Activated CD8-positive, alpha-beta memory T cell treated with anti-CD3 and anti-CD28 coated beads, Interleukin-2, amount 50 U/mL, for 1 hour (primary cell): ENCODE measurements around the gene ZSCAN20.

Source experiments
- DNase-seq: peaks from one replicate; pipeline ENCODE4 v3.0.0-alpha.2; 2020; ENCODE audit errors: extremely low read depth

ZSCAN20 gene

GRCh38 chr1:33443705-33444180 is 28.7 kb upstream of the ZSCAN20 start:
- DNase-seq: no peak

GRCh38 chr1:33445108-33445507 is 27.3 kb upstream of the ZSCAN20 start:
- no peak for DNase-seq

- DNase-seq: no peak
Observed at GRCh38 chr1:33446590-33446989, 25.9 kb upstream of the ZSCAN20 start.

GRCh38 chr1:33454646-33455282 is 17.7 kb upstream of the ZSCAN20 start:
- DNase-seq: no peak

DNA sequence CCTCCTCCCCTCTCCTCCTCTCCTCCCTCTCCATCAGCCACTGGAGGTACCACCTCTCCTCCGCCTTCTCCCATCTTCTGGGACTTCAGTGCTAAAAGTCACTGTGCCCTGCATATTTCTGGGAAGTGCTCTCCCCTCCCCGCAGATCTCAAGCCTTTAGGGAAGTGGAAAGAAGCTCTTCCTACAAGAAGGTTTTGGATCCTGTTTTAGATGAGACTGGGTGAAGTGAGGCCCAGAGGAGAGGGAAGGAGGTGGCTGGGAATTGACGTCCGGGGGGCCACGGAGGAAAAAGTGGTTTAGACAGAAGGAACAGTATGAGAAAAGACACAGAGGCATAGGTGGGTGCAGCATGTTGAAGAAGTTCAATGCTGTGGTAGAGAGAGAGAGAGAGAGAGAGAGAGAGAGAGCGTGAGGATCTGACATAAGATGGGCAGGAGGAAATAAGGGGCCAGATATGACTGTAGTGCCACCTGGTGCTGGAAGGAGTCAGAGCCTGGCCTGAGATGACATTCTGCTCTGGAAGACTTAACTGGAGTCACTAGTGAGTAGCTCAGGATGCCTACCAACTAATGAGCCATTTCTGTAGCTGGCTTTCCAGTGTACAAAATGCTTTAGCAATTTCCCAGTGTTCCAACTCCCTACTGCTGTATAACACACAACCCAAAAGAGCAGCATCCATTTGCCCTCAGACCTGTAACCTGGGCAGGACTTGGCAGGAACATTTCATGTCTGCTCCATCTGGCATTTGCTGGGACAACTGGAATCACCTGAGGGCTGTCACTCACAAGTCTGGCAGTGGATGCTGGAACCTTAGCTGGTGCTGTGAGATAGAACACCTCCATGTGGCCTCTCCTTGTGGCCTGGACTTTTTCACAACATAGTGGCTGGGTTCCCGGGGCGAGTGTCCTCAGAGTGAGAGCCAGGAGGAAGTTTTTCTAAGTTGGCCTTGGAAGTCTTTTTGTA is 16.6 kb upstream of the ZSCAN20 start:
- DNase-seq: no peak

- DNase-seq: no peak
Observed at GRCh38 chr1:33456502-33456886, 16.0 kb upstream of the ZSCAN20 start.

DNA sequence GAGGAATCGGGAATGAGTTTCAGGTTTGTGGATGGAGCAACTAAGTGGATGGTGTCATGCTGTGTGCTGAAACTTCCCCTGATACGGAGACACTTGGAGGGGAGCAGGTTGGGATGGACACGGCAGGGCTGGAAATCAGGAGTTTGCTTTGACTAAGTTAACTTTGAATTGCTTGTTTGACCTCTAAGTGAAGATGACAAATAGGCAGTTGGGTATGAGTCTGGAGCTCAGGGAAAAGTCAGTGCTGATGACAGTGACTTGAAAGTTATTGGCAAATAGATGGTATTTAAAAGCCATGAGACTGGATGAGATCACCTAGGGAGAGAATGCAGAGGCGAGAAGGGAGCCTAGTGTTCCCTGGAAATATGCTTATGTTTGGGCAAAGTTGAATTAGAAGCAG is 12.8 kb upstream of the ZSCAN20 start:
- DNase-seq: no peak

- no peak for DNase-seq
Observed at GRCh38 chr1:33460144-33460543, 12.3 kb upstream of the ZSCAN20 start.

DNA sequence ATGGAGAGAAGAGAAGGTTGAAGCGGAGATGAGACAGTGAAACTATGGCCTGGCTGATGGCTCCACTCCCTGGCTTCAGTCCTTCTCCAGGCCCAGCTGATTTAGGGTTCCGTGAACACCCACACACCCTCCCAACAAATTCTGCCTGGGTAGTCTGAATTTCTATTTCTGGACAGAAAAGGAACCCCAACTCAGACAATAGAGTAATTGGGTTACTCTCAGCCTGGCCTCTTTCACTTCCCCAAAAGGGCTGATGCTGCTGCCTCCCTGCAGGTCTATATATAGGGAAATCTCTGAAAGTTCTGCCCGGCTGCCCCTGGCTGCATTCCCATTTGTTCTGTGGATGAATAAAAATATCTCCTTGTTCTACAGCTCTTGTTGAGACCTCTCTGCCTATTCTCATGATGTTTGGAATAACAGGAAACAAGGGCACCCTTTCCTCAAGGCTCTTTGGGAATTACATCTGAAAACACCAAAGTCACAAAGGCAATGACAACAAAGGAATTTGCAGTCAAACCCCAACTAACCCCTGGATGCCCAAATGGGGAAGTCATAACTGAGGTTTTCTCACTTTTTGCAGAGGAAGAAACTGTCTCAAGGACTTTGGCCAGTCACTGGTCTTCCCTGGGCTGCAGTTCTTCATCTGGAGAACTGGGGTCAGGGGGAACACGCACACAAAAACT is 11.4 kb upstream of the ZSCAN20 start:
- DNase-seq: no peak

DNA sequence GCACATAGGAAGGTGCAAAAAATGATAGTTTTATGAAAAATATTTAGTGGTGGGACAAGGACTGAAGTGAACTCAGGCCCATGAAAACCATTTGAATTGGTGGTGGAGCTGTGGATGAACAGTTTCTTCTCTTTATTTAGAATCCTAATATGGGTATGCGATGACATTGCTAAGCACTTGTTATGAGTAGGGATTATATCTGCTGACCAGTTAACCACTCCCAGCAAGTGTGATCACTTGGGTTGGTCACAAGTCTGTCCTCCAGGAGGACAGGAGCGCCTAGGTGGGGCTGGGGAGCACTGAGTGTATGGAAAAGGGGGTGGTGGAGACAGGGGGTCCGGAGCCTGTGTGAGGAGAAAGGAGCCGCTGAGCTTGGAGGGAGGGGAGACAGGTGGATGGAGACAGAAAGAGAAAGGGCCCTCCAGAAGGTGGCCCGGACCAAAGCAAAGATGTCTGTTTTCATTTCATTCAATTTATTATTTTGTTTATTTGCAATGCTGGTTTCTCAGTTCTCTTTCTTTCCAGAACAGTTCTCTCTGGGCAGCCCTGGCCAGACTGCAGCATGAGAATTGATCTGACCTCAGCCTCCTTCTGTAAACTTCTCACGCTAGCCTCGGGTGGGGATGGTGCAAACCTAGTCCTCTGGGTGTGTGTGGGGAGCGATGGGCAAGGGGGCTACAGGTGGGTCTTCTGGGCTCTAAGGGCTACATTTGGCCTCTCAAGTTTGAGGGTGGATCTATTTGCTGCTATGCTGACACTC is 9.9 kb upstream of the ZSCAN20 start:
- DNase-seq: no peak

- DNase-seq: no peak
Observed at GRCh38 chr1:33464552-33464951, 7.9 kb upstream of the ZSCAN20 start.

DNA sequence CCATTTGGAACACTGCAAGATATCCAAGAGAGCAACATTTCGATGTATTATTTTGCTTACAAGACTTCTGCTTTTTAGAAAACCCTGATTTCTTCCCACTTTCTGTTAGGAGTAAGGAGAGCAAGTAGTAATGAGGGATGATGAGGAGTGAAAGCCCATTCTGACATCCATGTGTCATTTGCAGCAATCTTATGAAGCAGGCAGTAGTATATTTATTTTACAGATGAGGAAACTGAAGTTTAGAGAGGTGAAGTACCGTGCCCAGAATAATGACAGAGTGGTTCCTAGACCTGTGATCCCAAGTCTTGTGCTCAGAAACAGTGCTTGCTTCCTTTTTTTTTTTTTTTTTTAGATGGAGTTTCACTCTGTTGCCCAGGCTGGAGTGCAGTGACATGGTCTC is 7.1 kb upstream of the ZSCAN20 start:
- no peak for DNase-seq

DNA sequence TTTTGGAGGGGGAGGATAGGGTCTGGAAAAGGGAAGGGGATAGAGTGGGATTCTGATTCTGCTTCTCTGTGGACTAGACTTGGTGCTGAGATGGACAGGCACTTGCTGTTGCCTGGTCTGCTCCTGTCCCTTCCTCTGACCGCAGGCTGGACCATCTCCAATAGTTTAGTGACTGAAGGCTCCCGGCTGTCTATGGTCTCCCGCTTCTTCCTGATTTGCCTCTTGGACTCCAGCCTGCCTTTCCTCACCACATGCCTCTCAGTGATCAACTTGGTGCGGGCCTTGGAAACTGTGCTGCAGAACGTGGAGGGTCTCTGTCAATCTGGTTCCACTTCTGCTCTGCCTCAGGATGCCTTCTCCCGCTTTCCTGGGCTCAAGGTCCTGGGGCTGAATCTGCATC is 6.3 kb upstream of the ZSCAN20 start:
- no peak for DNase-seq

- DNase-seq: no peak
Observed at GRCh38 chr1:33468011-33468410, 4.4 kb upstream of the ZSCAN20 start.

- no peak for DNase-seq
Observed at GRCh38 chr1:33468531-33468930, 3.9 kb upstream of the ZSCAN20 start.

- DNase-seq: no peak
Observed at GRCh38 chr1:33468967-33469366, 3.5 kb upstream of the ZSCAN20 start.

DNA sequence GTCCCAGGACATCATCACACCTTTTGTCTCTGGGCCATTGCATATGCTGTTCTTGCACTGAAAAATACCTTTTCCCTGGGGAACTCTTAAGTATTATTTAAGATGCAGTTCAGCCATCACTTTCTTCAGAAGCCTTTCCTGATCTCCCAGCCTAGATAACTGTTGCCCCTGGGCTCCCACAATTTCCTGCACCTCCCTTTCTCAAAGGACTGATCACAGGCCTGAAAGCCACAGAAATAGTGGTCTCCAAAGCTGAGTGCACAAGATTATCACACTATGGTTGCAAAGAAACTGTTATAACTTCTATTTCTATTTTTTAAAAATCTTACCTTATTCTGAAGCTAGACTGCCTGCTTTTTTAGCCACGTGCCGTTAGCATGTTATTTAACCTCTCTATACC is 2.8 kb upstream of the ZSCAN20 start:
- DNase-seq: no peak

DNA sequence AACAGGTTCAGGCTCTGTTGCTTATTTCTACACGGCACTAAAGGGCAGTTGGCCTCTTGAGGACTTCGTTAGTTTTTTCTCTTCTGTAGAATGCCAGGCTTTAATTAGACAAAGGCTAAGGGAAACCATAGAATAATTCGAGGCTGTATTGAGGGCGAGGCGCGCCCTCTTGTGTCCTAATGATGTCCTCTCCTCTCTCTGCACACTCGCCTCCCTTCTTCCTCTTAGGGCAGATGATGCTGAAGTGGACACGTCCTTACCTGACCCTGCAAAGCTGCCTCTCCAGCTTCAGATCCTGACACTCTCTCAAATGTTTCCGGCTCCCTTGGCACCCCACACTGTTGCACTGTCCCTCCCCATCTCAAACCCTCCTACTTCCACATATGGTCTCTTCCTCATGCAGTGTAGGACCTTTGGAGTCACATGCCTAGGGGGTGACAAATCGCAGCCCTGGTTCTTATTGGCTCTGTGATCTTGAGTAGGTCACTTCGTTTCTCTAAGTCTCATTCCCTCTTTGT is 1.9 kb upstream of the ZSCAN20 start:
- no peak for DNase-seq

- DNase-seq: no peak
Observed at GRCh38 chr1:33471416-33471815, 1.0 kb upstream of the ZSCAN20 start.

- no peak for DNase-seq
Observed at GRCh38 chr1:33473900-33474299, 1.5 kb downstream of the ZSCAN20 start.

GRCh38 chr1:33477451-33477850 is 5.0 kb downstream of the ZSCAN20 start:
- no peak for DNase-seq

- DNase-seq: no peak
Observed at GRCh38 chr1:33482412-33482811, 10.0 kb downstream of the ZSCAN20 start.
